HL-60 (cell line): ENCODE results near the gene ARHGAP36.

Source experiments
- DNase-seq, 2 experiments: peaks; one replicate each; pipeline ENCODE4 v3.0.0-alpha.2; 2010 to 2020; ENCODE audit warnings: low read depth in 1 of 2, low spot score in 1 of 2
- H3K27ac ChIP-seq: fragments of 250-450 bp; sonication (Bioruptor Pico); replicated peaks from 2 replicates; pipeline ENCODE4 v1.5.1; 2020; ENCODE audit warnings: mild to moderate bottlenecking, moderate library complexity
- H3K27me3 ChIP-seq: fragments of 250-450 bp; sonication (Bioruptor Pico); 2 replicates; pipeline ENCODE4 v1.5.1; 2021; ENCODE audit warnings: mild to moderate bottlenecking, moderate library complexity; ENCODE audit not compliant: insufficient read depth, poor library complexity, severe bottlenecking
- H3K4me3 ChIP-seq: replicated peaks from 2 replicates; pipeline ENCODE4 v1.5.1; 2011; ENCODE audit warnings: mild to moderate bottlenecking, control low read depth, low read length; ENCODE audit not compliant: insufficient read depth
- CTCF ChIP-seq: IDR thresholded peaks from one replicate; pipeline ENCODE4 v1.5.1; 2011; ENCODE audit warnings: low read length, control low read depth, inconsistent platforms; ENCODE audit not compliant: insufficient read depth
- GABPA ChIP-seq: IDR thresholded peaks from 2 replicates; pipeline ENCODE4 v1.6.1; 2012; ENCODE audit warnings: low read depth
- POLR2AphosphoS5 ChIP-seq: IDR thresholded peaks from 2 replicates; pipeline ENCODE4 v1.6.1; 2012; ENCODE audit warnings: low read depth
- REST ChIP-seq: IDR thresholded peaks from 2 replicates; pipeline ENCODE4 v1.6.1; 2012; ENCODE audit warnings: low read depth; ENCODE audit not compliant: insufficient replicate concordance
- SPI1 ChIP-seq: IDR thresholded peaks from 2 replicates; pipeline ENCODE4 v1.6.1; 2012; ENCODE audit warnings: low read depth, mild to moderate bottlenecking, borderline replicate concordance

ARHGAP36 gene

GRCh38 chrX:131067216-131067615, 9.1 kb downstream of the ARHGAP36 start:
- H3K27me3 ChIP-seq, result peaks cover 6% of the 10 kb centered on the region
- H3K4me3 ChIP-seq, result no peak overlapping the region
- no peak for TF ChIP-seq SPI1
- no peak for TF ChIP-seq GABPA
- no peak for TF ChIP-seq REST
- no peak overlapping the region for H3K27ac ChIP-seq
- no peak for DNase-seq

GRCh38 chrX:131067846-131068745, 9.9 kb downstream of the ARHGAP36 start:
- Histone ChIP-seq H3K27me3 (peaks cover 6% of the 10 kb centered on the region), H3K4me3 (no peak overlapping the region)
- no peak for DNase-seq

GRCh38 chrX:131068945-131069719, 11.0 kb downstream of the ARHGAP36 start:
- H3K4me3 ChIP-seq, result no peak overlapping the region
- no peak for TF ChIP-seq GABPA
- TF ChIP-seq POLR2AphosphoS5, result no peak
- TF ChIP-seq SPI1, result no peak
- TF ChIP-seq REST, result no peak
- TF ChIP-seq CTCF, result no peak
- no peak overlapping the region for H3K27ac ChIP-seq
- peak in 1 of 2 experiments; percentile 8 for DNase-seq
- peaks cover 10% of the 10 kb centered on the region for H3K27me3 ChIP-seq

More at GRCh38 chrX:131067846-131068745, 9.9 kb downstream of the ARHGAP36 start:
- no peak overlapping the region for H3K27ac ChIP-seq
- TF ChIP-seq POLR2AphosphoS5, result no peak
- TF ChIP-seq CTCF, result no peak
- TF ChIP-seq REST, result no peak
- TF ChIP-seq GABPA, result no peak
- no peak for TF ChIP-seq SPI1
